Upper lobe of right lung (tissue), 1 donor: ENCODE measurements around the gene LUZP2. TPM values are rescaled to one million over a fixed set of nuclear protein-coding genes. Genes with fewer than 3 reads are reported as not detected.

Experiments
- ATAC-seq: fragments of 200-7000 bp; cut with Tn5 transposase; one replicate; pipeline ENCODE4 v1.9.1; 2020; ENCODE audit warnings: mild to moderate bottlenecking, moderate library complexity
- DNase-seq: peaks from one replicate; pipeline ENCODE4 v3.0.0-alpha.2; 2020
- H3K27ac ChIP-seq: fragments of 200-600 bp; one replicate; pipeline ENCODE4 v1.8.0; 2022
- H3K27me3 ChIP-seq: fragments of 200-600 bp; one replicate; pipeline ENCODE4 v1.8.0; 2022; ENCODE audit warnings: mild to moderate bottlenecking
- H3K36me3 ChIP-seq: fragments of 200-600 bp; one replicate; pipeline ENCODE4 v1.8.0; 2022
- H3K4me1 ChIP-seq: fragments of 200-600 bp; one replicate; pipeline ENCODE4 v1.8.0; 2022
- H3K4me3 ChIP-seq: fragments of 200-600 bp; one replicate; pipeline ENCODE4 v1.8.0; 2022; ENCODE audit warnings: mild to moderate bottlenecking
- H3K9me3 ChIP-seq: fragments of 200-600 bp; one replicate; pipeline ENCODE4 v1.8.0; 2022
- intact Hi-C: fragments of 100-400 bp; cut with DNase I; formaldehyde crosslinking; loops from one replicate; pipeline ENCODE4 v1.11.0; 2022
- total RNA-seq: library from RNA; stranded (reverse); fragmentation: NEBNext Ultra II Directional; extraction: Animal tissue kit (Norgen Biotek cat#: 25700); gene quantifications from one replicate; pipeline ENCODE4 v1.2.1, GENCODE V29; 2021
- TF ChIP-seq, protein P1 (sequence below): fragments of 200-600 bp; IDR thresholded peaks from one replicate; pipeline ENCODE4 v1.8.0; 2022; ENCODE audit warnings: antibody characterized with exemption
- donor health status: DM: no; HTN: yes; CAD: no; lungs with severe emphysema.

The LUZP2 gene
- total RNA-seq, 1 donor from 2014 or later = 0.23 TPM

- H3K36me3 ChIP-seq = no peaks in the 10 kb centered on the region
- DNase-seq (no peak), ATAC-seq (no peak)
- no peaks in the 10 kb centered on the region for H3K4me1 ChIP-seq
- TF ChIP-seq, protein P1, sequence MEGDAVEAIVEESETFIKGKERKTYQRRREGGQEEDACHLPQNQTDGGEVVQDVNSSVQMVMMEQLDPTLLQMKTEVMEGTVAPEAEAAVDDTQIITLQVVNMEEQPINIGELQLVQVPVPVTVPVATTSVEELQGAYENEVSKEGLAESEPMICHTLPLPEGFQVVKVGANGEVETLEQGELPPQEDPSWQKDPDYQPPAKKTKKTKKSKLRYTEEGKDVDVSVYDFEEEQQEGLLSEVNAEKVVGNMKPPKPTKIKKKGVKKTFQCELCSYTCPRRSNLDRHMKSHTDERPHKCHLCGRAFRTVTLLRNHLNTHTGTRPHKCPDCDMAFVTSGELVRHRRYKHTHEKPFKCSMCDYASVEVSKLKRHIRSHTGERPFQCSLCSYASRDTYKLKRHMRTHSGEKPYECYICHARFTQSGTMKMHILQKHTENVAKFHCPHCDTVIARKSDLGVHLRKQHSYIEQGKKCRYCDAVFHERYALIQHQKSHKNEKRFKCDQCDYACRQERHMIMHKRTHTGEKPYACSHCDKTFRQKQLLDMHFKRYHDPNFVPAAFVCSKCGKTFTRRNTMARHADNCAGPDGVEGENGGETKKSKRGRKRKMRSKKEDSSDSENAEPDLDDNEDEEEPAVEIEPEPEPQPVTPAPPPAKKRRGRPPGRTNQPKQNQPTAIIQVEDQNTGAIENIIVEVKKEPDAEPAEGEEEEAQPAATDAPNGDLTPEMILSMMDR = no peak
- H3K27me3 ChIP-seq = no peaks in the 10 kb centered on the region
- intact Hi-C loops = no loop called here
- no peaks in the 10 kb centered on the region for H3K9me3 ChIP-seq
- no peak overlapping the region for H3K4me3 ChIP-seq
- no peak overlapping the region for H3K27ac ChIP-seq
Measured at GRCh38 chr11:24679821-24680351, 183.0 kb downstream of the LUZP2 start.

- no peaks in the 10 kb centered on the region for H3K9me3 ChIP-seq
- H3K27me3 ChIP-seq = no peaks in the 10 kb centered on the region
- ATAC-seq (no peak), DNase-seq (no peak)
- H3K4me3 ChIP-seq = no peak overlapping the region
- no peaks in the 10 kb centered on the region for H3K36me3 ChIP-seq
- no peak overlapping the region for H3K27ac ChIP-seq
- TF ChIP-seq, protein P1 = no peak
- intact Hi-C loops = no loop called here
- no peaks in the 10 kb centered on the region for H3K4me1 ChIP-seq
Measured at GRCh38 chr11:24683583-24683982, 186.7 kb downstream of the LUZP2 start.

GRCh38 chr11:24685821-24686220 lies 189.0 kb downstream of the LUZP2 start:
- H3K9me3 ChIP-seq = no peaks in the 10 kb centered on the region
- H3K4me1 ChIP-seq = no peaks in the 10 kb centered on the region
- intact Hi-C loops = no loop called here
- ATAC-seq (no peak), DNase-seq (no peak)
- H3K36me3 ChIP-seq = no peaks in the 10 kb centered on the region
- H3K27ac ChIP-seq = no peak overlapping the region
- no peaks in the 10 kb centered on the region for H3K27me3 ChIP-seq
- TF ChIP-seq, protein P1 = no peak
- no peak overlapping the region for H3K4me3 ChIP-seq

GRCh38 chr11:24687531-24688147 lies 190.8 kb downstream of the LUZP2 start:
- Histone ChIP-seq H3K27ac (no peak overlapping the region), H3K36me3 (no peaks in the 10 kb centered on the region), H3K4me1 (no peaks in the 10 kb centered on the region), H3K4me3 (no peak overlapping the region), H3K9me3 (no peaks in the 10 kb centered on the region), H3K27me3 (no peaks in the 10 kb centered on the region)
- intact Hi-C loops = no loop called here
- no peak for ATAC-seq
- DNase-seq = no peak
- TF ChIP-seq, protein P1 = no peak

GRCh38 chr11:24688981-24689380 lies 192.1 kb downstream of the LUZP2 start:
- intact Hi-C loops = no loop called here
- Histone ChIP-seq H3K27me3 (no peaks in the 10 kb centered on the region), H3K27ac (no peak overlapping the region), H3K4me3 (no peak overlapping the region), H3K36me3 (no peaks in the 10 kb centered on the region), H3K9me3 (no peaks in the 10 kb centered on the region), H3K4me1 (no peaks in the 10 kb centered on the region)
- ATAC-seq (no peak), DNase-seq (no peak)
- TF ChIP-seq, protein P1 = no peak
